WI38 (cell line): Measurements from ENCODE around the gene CCZ1.
"Not testable (repeated sequence)": the region's sequence is repeated elsewhere in the genome, so short reads cannot be mapped to it uniquely, and the experiment has no call there.

Experiments
- H3K4me3 ChIP-seq: 2 replicates; pipeline ENCODE4 v1.5.1; 2011; ENCODE audit warnings: low read depth, mild to moderate bottlenecking, control low read depth, low read length
- TF ChIP-seq, protein P1 (sequence below): IDR thresholded peaks from 2 replicates; pipeline ENCODE4 v1.5.1; 2012; ENCODE audit warnings: low read depth, mild to moderate bottlenecking, control low read depth, low read length

The CCZ1 gene

DNA sequence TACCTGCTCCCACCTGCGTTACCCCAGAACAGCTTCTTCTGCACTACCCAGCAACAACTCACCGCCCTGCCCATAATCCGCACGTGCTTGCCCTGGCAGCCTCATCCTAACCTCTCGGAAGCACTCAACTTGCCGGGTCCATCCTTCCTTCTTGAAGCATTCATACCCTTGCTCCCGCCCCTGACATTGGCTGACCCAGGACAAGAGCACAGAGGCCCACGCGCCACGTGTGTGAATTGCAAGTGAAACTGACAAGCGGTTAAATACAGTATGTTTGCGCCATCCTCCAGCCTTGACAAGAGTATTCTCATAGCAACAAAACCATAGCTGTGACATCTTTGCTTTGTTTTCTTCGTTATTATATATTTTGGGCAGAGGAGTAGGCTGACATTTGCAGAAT is 28.8 kb upstream of the CCZ1 start:
- H3K4me3 ChIP-seq = no peak overlapping the region
- TF ChIP-seq, protein P1, sequence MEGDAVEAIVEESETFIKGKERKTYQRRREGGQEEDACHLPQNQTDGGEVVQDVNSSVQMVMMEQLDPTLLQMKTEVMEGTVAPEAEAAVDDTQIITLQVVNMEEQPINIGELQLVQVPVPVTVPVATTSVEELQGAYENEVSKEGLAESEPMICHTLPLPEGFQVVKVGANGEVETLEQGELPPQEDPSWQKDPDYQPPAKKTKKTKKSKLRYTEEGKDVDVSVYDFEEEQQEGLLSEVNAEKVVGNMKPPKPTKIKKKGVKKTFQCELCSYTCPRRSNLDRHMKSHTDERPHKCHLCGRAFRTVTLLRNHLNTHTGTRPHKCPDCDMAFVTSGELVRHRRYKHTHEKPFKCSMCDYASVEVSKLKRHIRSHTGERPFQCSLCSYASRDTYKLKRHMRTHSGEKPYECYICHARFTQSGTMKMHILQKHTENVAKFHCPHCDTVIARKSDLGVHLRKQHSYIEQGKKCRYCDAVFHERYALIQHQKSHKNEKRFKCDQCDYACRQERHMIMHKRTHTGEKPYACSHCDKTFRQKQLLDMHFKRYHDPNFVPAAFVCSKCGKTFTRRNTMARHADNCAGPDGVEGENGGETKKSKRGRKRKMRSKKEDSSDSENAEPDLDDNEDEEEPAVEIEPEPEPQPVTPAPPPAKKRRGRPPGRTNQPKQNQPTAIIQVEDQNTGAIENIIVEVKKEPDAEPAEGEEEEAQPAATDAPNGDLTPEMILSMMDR = no peak

DNA sequence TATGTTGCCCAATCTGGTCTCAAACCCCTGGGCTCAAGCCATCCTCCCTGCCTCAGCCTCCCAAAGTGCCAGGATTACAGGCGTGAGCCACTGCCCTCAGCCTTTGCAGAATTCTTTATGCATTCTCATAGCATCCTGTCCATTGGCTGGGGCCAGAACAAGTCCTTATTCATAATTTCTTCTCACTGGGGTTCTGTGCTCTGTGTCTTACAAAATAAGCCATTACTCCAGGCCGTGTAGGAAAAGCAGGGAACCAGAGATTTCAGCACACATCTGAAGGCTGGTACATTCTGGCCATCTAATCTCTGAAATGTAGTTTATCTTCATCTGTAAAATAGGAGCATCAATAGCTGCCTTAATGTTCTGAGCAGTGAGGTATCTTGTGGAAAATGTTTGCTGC is 28.2 kb upstream of the CCZ1 start:
- TF ChIP-seq, protein P1 = no peak
- no peak overlapping the region for H3K4me3 ChIP-seq

GRCh38 chr7:5872326-5872725 is 26.2 kb upstream of the CCZ1 start:
- TF ChIP-seq, protein P1 = no peak
- no peak overlapping the region for H3K4me3 ChIP-seq

DNA sequence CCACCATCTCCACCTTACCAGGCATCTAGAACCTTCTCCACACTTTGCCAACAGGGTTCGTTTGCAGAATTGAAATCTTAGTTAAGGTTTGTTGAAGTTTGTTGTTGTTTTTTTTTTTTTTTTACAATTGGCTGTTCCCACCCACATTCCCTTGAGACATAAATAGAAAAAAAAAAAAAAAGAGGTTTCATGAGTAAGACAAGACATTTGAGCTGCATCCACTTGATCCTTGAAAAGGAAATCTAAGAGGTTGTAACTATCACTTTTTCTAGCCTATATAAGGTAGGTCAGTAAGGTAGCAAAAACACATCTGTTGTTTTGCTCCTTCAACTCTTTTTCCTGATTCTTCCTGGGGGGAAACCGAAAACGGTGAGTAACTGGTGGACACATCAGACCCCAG is 18.9 kb upstream of the CCZ1 start:
- not testable (repeated sequence) for H3K4me3 ChIP-seq

- H3K4me3 ChIP-seq = not testable (repeated sequence)
These were observed 18.4 kb upstream of the CCZ1 start for GRCh38 chr7:5880106-5880505.

- not testable (repeated sequence) for H3K4me3 ChIP-seq
These were observed 14.1 kb upstream of the CCZ1 start for GRCh38 chr7:5884431-5884830.

DNA sequence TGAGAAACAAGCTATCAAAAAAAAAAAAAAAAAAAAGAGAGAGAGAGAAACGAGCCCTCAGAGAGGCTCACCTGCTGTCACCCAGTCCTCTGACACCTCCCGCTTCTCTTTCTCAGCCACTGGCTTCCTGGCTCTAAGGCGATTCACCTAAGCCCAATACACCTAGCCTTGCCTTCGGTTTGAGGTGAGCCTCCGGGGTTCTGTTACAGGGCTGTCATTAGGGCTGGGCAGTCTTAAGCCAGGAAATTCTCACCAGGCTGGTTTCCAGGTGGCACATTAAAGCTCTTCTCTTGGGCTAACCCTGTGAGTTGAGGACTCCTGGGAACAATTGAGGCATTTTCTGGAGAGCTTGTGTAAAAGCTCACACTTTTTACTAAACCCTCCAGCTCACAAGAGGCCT is 10.5 kb upstream of the CCZ1 start:
- H3K4me3 ChIP-seq = not testable (repeated sequence)

- not testable (repeated sequence) for H3K4me3 ChIP-seq
These were observed 8.3 kb upstream of the CCZ1 start for GRCh38 chr7:5890244-5890643.

DNA sequence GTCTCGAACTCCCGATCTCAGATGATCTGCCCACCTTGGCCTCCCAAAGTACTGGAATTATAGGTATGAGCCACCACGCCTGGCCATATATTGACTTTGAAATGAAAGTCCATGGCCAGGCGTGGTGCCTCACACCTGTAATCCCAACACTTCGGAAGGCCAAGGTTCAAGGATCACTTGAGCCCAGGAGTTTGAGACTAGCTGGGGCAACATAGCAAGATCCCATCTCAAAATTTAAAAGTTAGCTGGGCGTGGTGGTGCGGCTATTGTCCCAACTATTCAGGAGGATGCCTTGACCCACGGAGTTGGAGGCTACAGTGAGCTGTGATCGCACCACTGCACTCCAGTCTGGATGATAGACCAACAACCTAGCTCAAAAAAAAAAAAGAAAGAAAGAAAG is 6.0 kb upstream of the CCZ1 start:
- TF ChIP-seq, protein P1 = no peak
- no peak overlapping the region for H3K4me3 ChIP-seq

DNA sequence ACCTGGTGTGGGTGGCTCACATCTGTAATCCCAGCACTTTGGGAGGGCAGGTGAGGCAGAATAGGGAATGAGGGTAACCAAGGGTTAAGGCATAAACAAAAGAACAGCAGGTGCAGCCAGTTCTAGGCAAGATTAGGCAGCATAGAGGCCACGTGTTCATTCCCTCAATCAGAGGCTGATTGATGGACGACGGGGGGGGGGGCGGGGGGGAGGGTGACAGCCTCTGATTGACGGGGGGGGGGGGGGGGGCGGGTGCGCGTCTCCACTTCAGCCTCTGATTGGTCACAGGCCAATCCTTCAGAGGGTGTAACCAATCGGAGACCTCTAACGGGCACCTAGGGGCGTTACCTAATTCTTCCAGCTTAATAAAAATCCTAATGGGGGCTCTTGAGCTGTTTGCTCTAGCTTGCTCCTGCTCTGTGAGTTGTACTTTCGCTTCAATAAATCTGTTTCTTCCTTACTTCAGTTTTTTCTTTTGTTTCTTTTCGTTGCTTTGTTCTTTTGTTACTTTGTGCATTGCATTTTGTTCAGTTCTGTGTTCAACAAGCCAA is 1.1 kb upstream of the CCZ1 start:
- H3K4me3 ChIP-seq = not testable (repeated sequence)

GRCh38 chr7:5903002-5903401 is 4.5 kb downstream of the CCZ1 start:
- H3K4me3 ChIP-seq = not testable (repeated sequence)

GRCh38 chr7:5904726-5905125 is 6.2 kb downstream of the CCZ1 start:
- not testable (repeated sequence) for H3K4me3 ChIP-seq

GRCh38 chr7:5908835-5909234 is 10.3 kb downstream of the CCZ1 start:
- not testable (repeated sequence) for H3K4me3 ChIP-seq

GRCh38 chr7:5916529-5916928 is 18.0 kb downstream of the CCZ1 start:
- not testable (repeated sequence) for H3K4me3 ChIP-seq

DNA sequence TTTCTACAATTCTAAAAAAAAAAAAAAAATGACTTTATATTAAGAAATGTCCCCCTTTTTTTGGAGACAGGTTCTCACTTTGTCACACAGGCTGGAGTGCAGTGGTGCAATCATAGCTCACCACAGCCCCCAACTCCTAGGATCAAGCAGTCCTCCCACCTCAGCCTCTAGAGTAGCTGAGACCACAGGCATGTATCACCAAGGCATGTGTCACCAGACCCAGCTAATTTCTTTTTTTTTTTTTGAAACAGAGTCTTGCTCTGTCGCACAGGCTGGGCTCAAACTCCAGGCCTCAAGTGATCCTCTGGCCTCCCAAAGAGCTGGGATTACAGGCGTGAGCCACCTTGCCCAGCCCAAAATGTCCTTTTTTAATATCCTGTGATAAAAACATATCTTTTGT is 25.6 kb downstream of the CCZ1 start:
- H3K4me3 ChIP-seq = not testable (repeated sequence)

GRCh38 chr7:5924630-5925029 is 26.1 kb downstream of the CCZ1 start:
- not testable (repeated sequence) for H3K4me3 ChIP-seq

DNA sequence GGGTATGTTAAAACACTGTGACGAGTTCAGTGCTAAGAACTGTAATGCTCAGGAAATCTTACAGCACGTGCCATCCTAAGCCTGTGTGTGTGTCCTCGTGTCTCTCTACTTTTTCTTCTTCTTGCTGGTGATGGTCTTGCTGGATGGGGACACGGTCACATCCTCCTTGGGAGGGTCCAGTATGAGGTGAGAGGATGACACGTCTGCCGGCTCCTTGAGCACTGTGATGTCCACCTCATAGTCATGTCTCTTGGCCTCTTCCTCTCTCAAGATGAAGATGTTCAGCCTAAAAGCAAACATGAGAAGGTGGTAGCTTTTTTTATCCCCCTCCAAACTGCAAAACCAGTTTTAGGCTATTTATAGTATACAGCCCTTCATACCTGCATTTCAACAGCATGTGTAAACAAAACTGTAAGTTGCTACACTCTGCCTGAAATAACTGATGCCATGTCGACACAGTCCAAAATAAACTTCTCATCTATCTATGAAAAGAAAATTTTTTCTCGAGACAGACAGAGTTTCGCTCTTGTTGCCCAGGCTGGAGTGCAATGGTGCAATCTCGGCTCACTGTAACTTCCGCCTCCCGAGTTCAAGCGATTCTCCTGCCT is 27.8 kb downstream of the CCZ1 start:
- H3K4me3 ChIP-seq = not testable (repeated sequence)
